Measurements from ENCODE around the gene TUBA4A. TPM values are rescaled to one million over a fixed set of nuclear protein-coding genes. Genes with fewer than 3 reads are reported as not detected.
A peak's percentile ranks its signal among the peaks of the same experiment; 100 is the strongest.

TUBA4A gene
- total and polyA plus RNA-seq, 2 of the 4 experiments (the other 2 are of a cell fraction): 21.9 to 35.6 TPM

GRCh38 chr2:219215871-219216534, 37.7 kb downstream of the TUBA4A start:
- Histone ChIP-seq H3K27me3 (ENCODE audit: control insufficient read depth, insufficient read depth, low read length) (no peaks in the 10 kb centered on the region), H2BK5ac (ENCODE audit: low read depth, low read length, poor library complexity, severe bottlenecking) (no peak overlapping the region), H2AK9ac (replicated peaks; ENCODE audit: low read depth, low read length, poor library complexity) (no peak overlapping the region), H3K56ac (ENCODE audit: extremely low read depth, insufficient read depth, low read length) (no peak overlapping the region), H3K27ac (ENCODE audit: insufficient read depth, low read length) (no peak overlapping the region), H3K23ac (ENCODE audit: low read depth, low read length) (no peak overlapping the region), H4K5ac (ENCODE audit: low read depth, low read length) (no peak overlapping the region), H3K4me1 (ENCODE audit: control insufficient read depth, insufficient read depth, low read length) (peaks cover 5% of the 10 kb centered on the region; the same call in 1 of the 2 replicates), H3K36me3 (ENCODE audit: control insufficient read depth, insufficient read depth, low read length) (peaks cover 48% of the 10 kb centered on the region), H2AK5ac (ENCODE audit: low read depth, low read length) (peak overlapping the region; percentile 64; the same call in 1 of the 2 replicates), H4K91ac (ENCODE audit: insufficient read depth, low read depth, low read length) (no peak overlapping the region), H3K4ac (ENCODE audit: low read depth, low read length) (no peak overlapping the region), H3K9me1 (ENCODE audit: insufficient read depth, low read length) (peaks cover 6% of the 10 kb centered on the region), H2AFZ (replicated peaks; ENCODE audit: low read length, poor library complexity) (no peak overlapping the region), H2BK15ac (ENCODE audit: low read depth, low read length) (no peak overlapping the region), H3K9ac (ENCODE audit: low read depth, low read length) (no peak overlapping the region), H2BK20ac (ENCODE audit: low read depth, low read length) (no peak overlapping the region; the same call in 1 of the 2 replicates), H3K79me1 (ENCODE audit: low read depth in 1 of 2, low read length in 2 of 2) (peaks cover 8 to 28% of the 10 kb centered on the region in 2 experiments; a peak in 3 of 4 replicates), H4K8ac (ENCODE audit: low read depth in 2 of 2, low read length in 2 of 2) (no peak overlapping the region), H3K4me2 (ENCODE audit: low read depth, low read length) (no peak overlapping the region), H3K18ac (ENCODE audit: low read depth, low read length) (no peak overlapping the region), H3K9me3 (ENCODE audit: control insufficient read depth, insufficient read depth, low read length) (no peaks in the 10 kb centered on the region), H3K14ac (replicated peaks; ENCODE audit: low read depth, low read length) (no peak overlapping the region), H2BK120ac (ENCODE audit: low read depth, low read length) (no peak overlapping the region), H4K20me1 (ENCODE audit: insufficient read depth, low read length) (peaks cover 11% of the 10 kb centered on the region), H3K4me3 (ENCODE audit: insufficient read depth, low read depth, low read length) (no peak overlapping the region)
- intact Hi-C loops (cut with micrococcal nuclease) (no loop called here), dilution Hi-C loops (cut with HindIII; ENCODE audit: low sequenced_read_pairs, unreplicated experiment) (no loop called here), in situ Hi-C loops (cut with MboI; ENCODE audit: low sequenced_read_pairs) (no loop called here)
- WGBS, 2 experiments (ENCODE audit: extremely low coverage in 2 of 2, insufficient read length in 1 of 2): 92% methylated on average over 11 of the region's 27 CpGs; no CpG with 5 or more reads in 1 of the 2 experiments
- ChIA-PET POLR2A (ENCODE audit: unreplicated experiment) (interaction anchor here (0.6 kb wide), 1 partner anchor 453 kb away, joined by 3 read pairs; no protein-coding TSS in a partner anchor), CTCF (interaction anchor here (0.5 kb wide), 1 partner anchor 37 kb away, joined by 3 read pairs; the partner anchor contains the start of gene TUBA4B)
- DNase-seq (no peak), ATAC-seq (ENCODE audit: low read depth) (no peak)
- BruUV-seq (replicated peaks): no TSS peak
- TF ChIP-seq FOS (IDR thresholded peaks at IDR 0.05; ENCODE audit: low read depth, low read length) (no peak), RCOR1 (IDR thresholded peaks at IDR 0.05; ENCODE audit: insufficient replicate concordance, low read length) (no peak), CEBPB (IDR thresholded peaks at IDR 0.05; ENCODE audit: low read depth, low read length) (no peak), NFE2L2 (IDR thresholded peaks at IDR 0.05; ENCODE audit: low read depth, low read length) (no peak), MAFK (IDR thresholded peaks at IDR 0.05; ENCODE audit: low read depth, low read length) (no peak), USF2 (IDR thresholded peaks at IDR 0.05; ENCODE audit: low read depth, low read length) (no peak), MXI1 (IDR thresholded peaks at IDR 0.05; ENCODE audit: borderline replicate concordance, low read depth, low read length) (no peak), CHD1 (IDR thresholded peaks at IDR 0.05; ENCODE audit: low read depth, low read length) (no peak), MAZ (IDR thresholded peaks at IDR 0.05; ENCODE audit: borderline replicate concordance, low read depth, low read length) (no peak), RFX5 (IDR thresholded peaks at IDR 0.05; ENCODE audit: low read depth, low read length) (no peak), BHLHE40 (IDR thresholded peaks at IDR 0.05; ENCODE audit: low read depth, low read length) (no peak), CTCF (conservative IDR thresholded peaks at IDR 0.05; ENCODE audit: low read depth, low read length) (no peak), POLR2A (IDR thresholded peaks at IDR 0.05; ENCODE audit: low read depth, low read length) (no peak), SMC3 (IDR thresholded peaks at IDR 0.05; ENCODE audit: low read depth, low read length) (no peak), RAD21 (IDR thresholded peaks at IDR 0.05; ENCODE audit: low read length) (no peak)

All from IMR-90 (cell line).